WI38 (cell line): ENCODE data around the gene MLEC.
"Not testable (repeated sequence)": the region's sequence is repeated elsewhere in the genome, so short reads cannot be mapped to it uniquely, and the experiment has no call there.

Experiments
- H3K4me3 ChIP-seq: 2 replicates; pipeline ENCODE4 v1.5.1; 2011; ENCODE audit warnings: low read depth, mild to moderate bottlenecking, control low read depth, low read length
- CTCF ChIP-seq: IDR thresholded peaks from 2 replicates; pipeline ENCODE4 v1.5.1; 2012; ENCODE audit warnings: low read depth, mild to moderate bottlenecking, control low read depth, low read length

MLEC gene

GRCh38 chr12:120722784-120723183 is 35.8 kb downstream of the MLEC start:
- no peak for TF ChIP-seq CTCF
- no peak overlapping the region for H3K4me3 ChIP-seq

GRCh38 chr12:120724720-120725119 is 37.8 kb downstream of the MLEC start:
- H3K4me3 ChIP-seq: no peak overlapping the region
- TF ChIP-seq CTCF: no peak

- TF ChIP-seq CTCF: no peak
- H3K4me3 ChIP-seq: peak overlapping the region; percentile 72
Observed at GRCh38 chr12:120725151-120725658, 38.3 kb downstream of the MLEC start.

GRCh38 chr12:120725659-120726509 is 38.9 kb downstream of the MLEC start, which contains the start of gene ACADS:
TSS of gene ACADS (plus strand) at chr12:120725826. CDS start at chr12:120725886, 60 bp downstream.
- TF ChIP-seq CTCF: no peak
- peak within 1 kb of the TSS; percentile 72 for H3K4me3 ChIP-seq

GRCh38 chr12:120726510-120726793 is 39.5 kb downstream of the MLEC start:
- H3K4me3 ChIP-seq: peak overlapping the region; percentile 72; the same call in 1 of the 2 replicates
- TF ChIP-seq CTCF: no peak

GRCh38 chr12:120726961-120727360 is 40.0 kb downstream of the MLEC start:
- no peak for TF ChIP-seq CTCF
- H3K4me3 ChIP-seq: no peak overlapping the region

GRCh38 chr12:120732198-120732597 is 45.2 kb downstream of the MLEC start:
- not testable (repeated sequence) for H3K4me3 ChIP-seq
